ENCODE results near the gene CDH12. TPM values are rescaled to one million over a fixed set of nuclear protein-coding genes. Genes with fewer than 3 reads are reported as not detected.

Gene CDH12
- total RNA-seq, 2 experiments from 2014 or later, result not detected

DNA sequence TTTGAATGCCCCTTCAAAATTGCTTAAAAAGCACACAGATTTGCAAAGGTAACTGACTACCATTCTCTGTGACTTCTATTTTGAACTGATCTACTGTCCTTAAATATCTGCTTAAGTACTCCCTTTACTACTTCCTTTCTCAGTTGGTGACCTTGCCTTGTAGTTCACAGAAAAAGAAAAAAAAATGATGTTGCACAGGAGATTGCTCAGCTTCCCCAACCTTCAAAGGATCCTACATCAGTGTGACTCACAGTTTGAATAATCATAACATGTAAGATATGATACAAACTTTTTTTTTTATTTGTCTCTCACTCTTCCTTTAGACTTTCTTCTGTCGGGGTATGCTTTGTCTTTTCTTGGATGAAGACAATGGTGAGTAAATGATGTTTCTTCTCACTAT, 1029.6 kb downstream of the CDH12 start:
- no peaks in the 10 kb centered on the region for H3K4me1 Mint-ChIP-seq
- H3K27me3 Mint-ChIP-seq, result no peaks in the 10 kb centered on the region
- DNase-seq (no peak), ATAC-seq (ENCODE audit: low read depth) (no peak)
- H3K27ac Mint-ChIP-seq, result no peak overlapping the region
- no peak overlapping the region for H3K4me3 Mint-ChIP-seq
- no peaks in the 10 kb centered on the region for H3K36me3 Mint-ChIP-seq
- peaks cover 1% of the 10 kb centered on the region for H3K9me3 Mint-ChIP-seq
- POLR2A ChIA-PET, result no interaction called here

DNA sequence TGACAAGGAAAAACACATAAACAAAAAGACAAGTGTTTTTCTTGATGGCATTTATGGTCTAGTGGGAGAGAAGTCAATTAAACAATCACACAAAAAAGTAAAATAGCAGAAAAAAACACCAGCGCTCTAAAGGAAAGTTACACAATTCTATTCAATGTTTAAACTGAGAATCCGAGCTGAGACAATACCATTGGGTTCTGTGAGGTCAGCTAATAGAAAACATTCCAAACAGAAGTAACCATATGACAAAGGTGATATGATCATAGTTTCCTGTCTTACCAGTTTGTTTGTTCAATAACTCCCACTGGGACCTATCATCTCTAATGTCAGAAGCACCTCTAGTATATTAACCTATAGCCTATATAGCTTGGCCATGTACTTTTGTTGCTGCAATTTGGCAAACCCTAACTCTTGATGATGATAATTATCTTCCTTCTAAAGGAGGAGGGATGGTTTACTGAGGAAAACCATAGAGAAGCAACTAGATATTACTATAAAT, 1030.0 kb downstream of the CDH12 start:
- peaks cover 1% of the 10 kb centered on the region for H3K9me3 Mint-ChIP-seq
- no peaks in the 10 kb centered on the region for H3K27me3 Mint-ChIP-seq
- POLR2A ChIA-PET, result no interaction called here
- no peak for ATAC-seq (ENCODE audit: low read depth)
- no peak overlapping the region for H3K4me3 Mint-ChIP-seq
- no peaks in the 10 kb centered on the region for H3K36me3 Mint-ChIP-seq
- H3K27ac Mint-ChIP-seq, result no peak overlapping the region
- no peaks in the 10 kb centered on the region for H3K4me1 Mint-ChIP-seq
- DNase-seq, result no peak

DNA sequence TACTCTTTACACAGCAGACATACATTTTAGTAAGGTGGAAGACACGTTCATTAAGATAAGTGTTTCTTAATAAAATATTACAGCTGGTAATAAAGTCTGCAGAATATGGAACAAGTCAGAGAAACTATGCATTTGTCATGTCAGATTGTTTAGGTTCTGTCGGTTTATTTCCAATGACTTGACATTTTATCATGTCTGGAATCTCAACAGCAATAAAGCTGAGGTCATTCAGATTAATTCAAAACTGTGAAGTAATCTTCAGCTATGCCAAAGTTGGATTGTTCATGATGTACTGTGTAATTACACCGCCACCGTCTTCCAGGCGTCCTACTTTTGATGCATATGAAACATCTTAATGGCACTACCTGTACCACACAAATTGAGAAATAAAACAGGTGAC, 1032.6 kb downstream of the CDH12 start:
- POLR2A ChIA-PET, result no interaction called here
- Mint-ChIP-seq H3K27me3 (no peaks in the 10 kb centered on the region), H3K4me1 (no peaks in the 10 kb centered on the region), H3K36me3 (no peaks in the 10 kb centered on the region), H3K9me3 (peaks cover 1% of the 10 kb centered on the region), H3K4me3 (no peak overlapping the region), H3K27ac (no peak overlapping the region)
- DNase-seq (no peak), ATAC-seq (ENCODE audit: low read depth) (no peak)

DNA sequence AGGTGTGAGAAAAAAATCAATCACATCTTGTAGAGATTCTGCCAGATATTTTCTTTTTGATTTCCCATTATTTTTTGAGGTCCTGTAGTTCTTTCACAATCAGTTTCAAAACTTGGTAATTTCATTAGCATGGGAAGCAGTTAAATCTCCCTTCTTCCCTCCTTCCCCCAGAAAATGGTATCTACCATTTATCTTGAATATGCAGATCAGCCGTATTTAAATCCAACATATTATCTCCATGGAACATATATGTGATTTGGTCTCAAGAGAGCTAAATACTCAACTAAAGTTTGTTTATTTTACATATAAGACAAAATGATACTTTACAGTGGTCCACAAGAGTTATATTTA, 1034.8 kb downstream of the CDH12 start:
- DNase-seq, result no peak
- no peaks in the 10 kb centered on the region for H3K36me3 Mint-ChIP-seq
- no peak overlapping the region for H3K27ac Mint-ChIP-seq
- POLR2A ChIA-PET, result no interaction called here
- H3K4me3 Mint-ChIP-seq, result no peak overlapping the region
- H3K9me3 Mint-ChIP-seq, result no peaks in the 10 kb centered on the region
- no peaks in the 10 kb centered on the region for H3K4me1 Mint-ChIP-seq
- no peak for ATAC-seq (ENCODE audit: low read depth)
- H3K27me3 Mint-ChIP-seq, result no peaks in the 10 kb centered on the region

DNA sequence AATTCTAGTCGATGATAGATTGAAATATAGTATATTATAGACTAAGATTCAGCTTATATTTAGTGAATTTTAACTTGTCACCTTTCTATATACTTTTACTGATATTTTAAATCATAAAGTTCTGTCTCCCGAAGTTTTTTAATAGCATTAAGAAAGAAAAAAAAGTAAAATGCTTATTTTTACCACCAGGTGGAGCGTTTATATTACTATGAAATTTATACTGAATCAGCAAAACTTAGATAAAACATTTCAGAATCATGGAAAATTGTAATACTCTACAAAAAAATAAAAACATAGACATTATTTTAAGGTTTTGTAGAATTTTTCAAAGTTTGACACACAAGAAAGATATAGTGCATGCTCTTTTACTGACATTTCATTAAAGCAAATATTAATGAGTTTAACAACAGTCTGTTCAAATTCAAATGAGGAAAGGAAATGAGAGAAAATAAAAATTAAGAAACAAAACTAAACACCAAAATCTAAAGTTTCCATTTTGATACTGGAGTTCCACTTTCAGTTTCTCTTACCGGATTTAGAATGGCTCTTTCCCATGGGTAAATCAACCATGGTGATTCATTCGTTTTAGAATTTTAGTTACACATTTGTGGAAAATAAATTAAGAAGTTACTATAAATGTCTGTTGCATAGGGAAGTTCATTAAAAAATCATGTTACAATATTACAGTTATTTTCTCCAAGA, 1035.3 kb downstream of the CDH12 start:
- H3K4me3 Mint-ChIP-seq, result peak overlapping the region; percentile 29
- no peaks in the 10 kb centered on the region for H3K36me3 Mint-ChIP-seq
- ATAC-seq (ENCODE audit: low read depth) (no peak), DNase-seq (no peak)
- no peak overlapping the region for H3K27ac Mint-ChIP-seq
- POLR2A ChIA-PET, result no interaction called here
- no peaks in the 10 kb centered on the region for H3K4me1 Mint-ChIP-seq
- H3K27me3 Mint-ChIP-seq, result no peaks in the 10 kb centered on the region
- H3K9me3 Mint-ChIP-seq, result no peaks in the 10 kb centered on the region

DNA sequence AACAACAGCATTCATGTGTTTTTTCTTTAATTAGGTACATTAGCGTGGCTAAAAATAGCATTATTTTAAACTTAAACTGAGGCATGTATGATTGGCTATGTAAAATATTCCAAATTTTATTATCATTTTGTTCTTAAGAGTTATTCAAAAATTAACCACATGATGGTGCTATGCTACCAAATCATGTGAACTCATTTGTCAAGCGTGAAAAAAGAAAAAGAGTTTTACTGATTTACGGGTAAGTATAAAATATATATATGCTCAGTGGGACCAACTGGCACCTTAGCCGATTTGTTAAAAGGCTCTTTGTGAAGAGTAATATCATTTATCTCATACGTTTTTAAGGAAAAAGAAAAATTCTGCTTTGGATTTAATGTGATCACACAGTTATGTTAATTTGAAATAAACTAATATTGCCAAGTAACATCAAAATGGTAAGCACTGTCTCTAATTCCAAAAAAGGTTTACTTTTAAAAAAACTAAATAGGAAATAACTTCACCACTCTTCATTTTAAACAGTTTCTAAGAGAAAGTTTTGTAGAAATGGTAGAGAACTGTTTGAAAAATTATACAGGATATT, 1042.3 kb downstream of the CDH12 start:
- Mint-ChIP-seq H3K9me3 (no peaks in the 10 kb centered on the region), H3K36me3 (no peaks in the 10 kb centered on the region), H3K27ac (no peak overlapping the region), H3K4me3 (no peak overlapping the region), H3K4me1 (no peaks in the 10 kb centered on the region), H3K27me3 (peaks cover 2% of the 10 kb centered on the region)
- ATAC-seq (ENCODE audit: low read depth), result no peak
- POLR2A ChIA-PET, result no interaction called here
- no peak for DNase-seq

DNA sequence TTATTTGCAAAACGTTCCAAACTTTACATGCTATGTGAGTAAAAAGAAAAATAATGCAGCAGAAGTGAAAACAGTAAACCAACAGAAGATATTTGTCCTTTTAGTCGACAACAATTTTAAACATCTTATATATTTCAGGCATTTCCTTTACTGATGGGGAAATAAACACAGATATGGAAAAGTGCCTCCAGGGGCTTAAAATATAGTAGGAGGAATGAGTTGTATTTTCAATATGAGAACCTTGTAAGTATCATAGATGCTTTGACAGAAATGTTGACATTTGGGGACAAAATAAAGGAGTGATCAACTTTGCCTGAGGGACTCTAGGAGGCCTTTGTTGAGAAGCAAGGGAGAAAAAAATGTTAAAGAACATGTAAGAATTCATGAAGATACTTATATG, 1043.5 kb downstream of the CDH12 start:
- DNase-seq, result no peak
- POLR2A ChIA-PET, result no interaction called here
- Mint-ChIP-seq H3K27me3 (peaks cover 2% of the 10 kb centered on the region), H3K27ac (no peak overlapping the region), H3K4me3 (no peak overlapping the region), H3K36me3 (no peaks in the 10 kb centered on the region), H3K9me3 (no peaks in the 10 kb centered on the region), H3K4me1 (no peaks in the 10 kb centered on the region)
- ATAC-seq (ENCODE audit: low read depth), result no peak

DNA sequence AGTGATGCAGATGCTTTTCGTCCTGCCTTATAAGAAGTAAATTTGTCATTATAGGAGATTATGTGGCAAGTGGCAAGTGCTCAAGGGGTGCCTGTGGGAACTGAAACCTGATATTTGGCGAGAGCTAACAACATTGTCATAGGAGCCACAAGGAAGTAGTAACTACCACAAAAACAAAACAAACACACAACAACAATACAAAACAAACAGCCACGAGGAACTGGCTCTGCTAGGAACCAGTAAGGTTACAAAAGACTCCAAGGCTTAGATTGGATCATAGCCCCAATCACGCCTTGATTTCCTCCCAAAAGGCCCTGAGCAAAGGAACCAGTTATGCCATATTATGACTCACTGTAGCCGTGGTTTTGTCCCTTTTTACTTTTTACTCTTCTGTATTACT, 1045.2 kb downstream of the CDH12 start:
- peaks cover 2% of the 10 kb centered on the region for H3K27me3 Mint-ChIP-seq
- POLR2A ChIA-PET, result no interaction called here
- H3K4me3 Mint-ChIP-seq, result no peak overlapping the region
- no peak for DNase-seq
- H3K27ac Mint-ChIP-seq, result no peak overlapping the region
- no peaks in the 10 kb centered on the region for H3K36me3 Mint-ChIP-seq
- H3K9me3 Mint-ChIP-seq, result no peaks in the 10 kb centered on the region
- no peak for ATAC-seq (ENCODE audit: low read depth)
- H3K4me1 Mint-ChIP-seq, result no peaks in the 10 kb centered on the region

DNA sequence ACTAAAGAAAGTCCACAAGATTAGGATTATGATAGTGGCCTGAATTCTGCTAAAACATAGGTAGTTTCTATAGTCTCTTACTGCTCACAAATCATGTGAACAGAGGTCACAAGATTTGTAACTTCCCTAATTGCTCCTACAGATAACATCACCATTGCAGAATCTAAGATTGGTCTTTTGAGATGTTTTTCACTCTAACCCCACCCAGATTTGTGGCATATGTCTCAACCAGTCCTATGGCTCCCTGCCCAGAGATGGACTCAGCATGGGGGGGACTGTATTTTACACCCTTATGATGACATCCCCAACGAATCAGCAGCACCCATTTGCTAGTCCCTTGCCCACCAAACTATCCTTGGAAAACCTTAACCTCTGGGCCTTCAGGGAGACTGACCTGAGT, 1046.2 kb downstream of the CDH12 start:
- H3K4me3 Mint-ChIP-seq, result no peak overlapping the region
- DNase-seq (no peak), ATAC-seq (ENCODE audit: low read depth) (no peak)
- no peaks in the 10 kb centered on the region for H3K36me3 Mint-ChIP-seq
- no peaks in the 10 kb centered on the region for H3K9me3 Mint-ChIP-seq
- POLR2A ChIA-PET, result no interaction called here
- peaks cover 1% of the 10 kb centered on the region for H3K27me3 Mint-ChIP-seq
- no peaks in the 10 kb centered on the region for H3K4me1 Mint-ChIP-seq
- H3K27ac Mint-ChIP-seq, result no peak overlapping the region

DNA sequence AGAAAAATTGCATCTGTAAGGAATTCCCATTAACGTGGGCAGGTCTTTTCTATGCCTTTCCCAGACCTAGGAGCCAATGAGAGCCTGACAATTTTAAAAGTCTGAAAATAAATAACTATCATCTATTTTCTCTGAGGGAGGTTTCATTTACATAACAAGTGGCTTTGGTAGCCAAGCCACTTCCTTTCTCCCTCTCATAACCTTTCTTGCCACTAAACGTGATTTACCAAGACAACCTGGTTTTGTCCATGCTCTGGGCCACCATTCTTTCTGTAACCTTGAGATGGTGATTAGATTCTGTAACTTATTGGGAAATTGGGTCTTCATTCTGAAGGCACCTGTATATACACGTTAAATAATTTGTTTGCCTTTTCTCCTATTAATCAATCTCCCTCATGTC, 1046.9 kb downstream of the CDH12 start:
- DNase-seq (no peak), ATAC-seq (ENCODE audit: low read depth) (no peak)
- no peaks in the 10 kb centered on the region for H3K27me3 Mint-ChIP-seq
- H3K4me3 Mint-ChIP-seq, result no peak overlapping the region
- POLR2A ChIA-PET, result no interaction called here
- H3K36me3 Mint-ChIP-seq, result no peaks in the 10 kb centered on the region
- no peaks in the 10 kb centered on the region for H3K4me1 Mint-ChIP-seq
- no peak overlapping the region for H3K27ac Mint-ChIP-seq
- no peaks in the 10 kb centered on the region for H3K9me3 Mint-ChIP-seq

DNA sequence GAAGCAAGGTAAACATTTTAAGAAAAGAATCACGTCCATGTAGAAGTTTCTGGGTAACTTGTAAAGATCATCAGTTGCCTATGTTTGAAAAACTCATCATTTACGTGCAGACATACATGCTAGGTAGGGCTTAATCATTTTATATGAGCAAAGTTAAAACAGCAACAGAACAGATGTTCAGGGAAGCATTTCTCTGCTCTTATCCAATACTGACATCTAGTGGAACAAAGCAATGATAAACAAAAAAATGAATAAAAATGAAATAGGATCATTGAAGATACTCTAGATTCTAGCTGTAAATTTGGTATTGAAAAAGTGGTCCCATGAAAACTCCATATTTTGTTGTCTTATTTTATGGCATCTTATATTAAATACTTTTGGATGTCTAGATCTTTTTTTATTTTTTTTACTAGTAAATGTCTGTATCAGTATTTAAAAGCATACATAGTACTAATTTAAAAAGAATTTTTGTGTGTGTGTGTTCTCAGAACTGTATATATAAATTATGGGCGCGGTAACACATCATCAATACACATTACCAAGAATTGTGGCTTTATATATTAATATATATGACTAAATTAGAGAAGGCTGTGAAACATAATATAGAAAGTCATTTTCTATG, 1050.2 kb downstream of the CDH12 start:
- Mint-ChIP-seq H3K27me3 (no peaks in the 10 kb centered on the region), H3K27ac (no peak overlapping the region), H3K36me3 (no peaks in the 10 kb centered on the region), H3K9me3 (no peaks in the 10 kb centered on the region), H3K4me3 (no peak overlapping the region), H3K4me1 (no peaks in the 10 kb centered on the region)
- POLR2A ChIA-PET, result no interaction called here
- ATAC-seq (ENCODE audit: low read depth), result no peak
- no peak for DNase-seq

DNA sequence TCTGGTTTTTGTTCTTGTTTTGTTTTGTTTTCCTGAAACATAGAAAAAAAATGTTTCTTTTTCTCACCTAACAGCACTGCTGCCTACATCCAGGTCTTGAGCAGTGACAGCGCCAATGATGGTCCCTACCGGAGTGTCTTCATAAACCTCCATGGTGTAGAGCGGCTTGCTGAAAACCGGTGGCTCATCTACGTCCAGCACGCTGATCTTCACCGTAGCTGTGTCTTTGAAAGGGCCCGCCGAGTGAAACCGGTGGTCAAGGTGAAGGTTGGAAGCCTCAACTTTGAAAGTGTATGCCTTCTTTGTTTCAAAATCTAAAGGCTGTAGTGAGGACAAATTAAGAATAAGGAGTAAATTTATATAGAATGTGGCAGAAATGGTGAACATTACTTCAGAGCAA, 1051.0 kb downstream of the CDH12 start:
- ATAC-seq (ENCODE audit: low read depth) (no peak), DNase-seq (no peak)
- Mint-ChIP-seq H3K4me1 (no peaks in the 10 kb centered on the region), H3K9me3 (peaks cover under 1% of the 10 kb centered on the region), H3K36me3 (no peaks in the 10 kb centered on the region), H3K27me3 (no peaks in the 10 kb centered on the region), H3K4me3 (no peak overlapping the region), H3K27ac (no peak overlapping the region)
- POLR2A ChIA-PET, result no interaction called here

DNA sequence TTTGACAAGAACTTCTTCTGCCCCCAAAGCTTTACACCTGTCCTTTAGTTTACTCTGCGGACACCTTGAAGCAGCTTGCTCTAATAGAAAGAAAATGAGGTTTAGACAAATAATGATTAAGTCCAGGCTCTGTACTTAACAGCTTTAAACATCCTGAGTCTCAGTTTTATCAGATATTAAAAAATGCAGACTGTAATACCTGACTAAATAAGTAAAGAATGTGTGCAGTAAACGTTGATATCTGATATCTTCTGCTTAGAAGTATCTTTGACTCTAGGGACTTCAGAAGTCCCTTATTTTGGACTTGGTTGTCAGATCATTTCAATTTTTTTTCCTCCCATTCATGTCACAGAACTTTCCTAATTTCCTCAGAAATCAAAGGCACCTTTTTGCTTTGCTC, 1060.4 kb downstream of the CDH12 start:
- H3K27me3 Mint-ChIP-seq, result no peaks in the 10 kb centered on the region
- POLR2A ChIA-PET, result no interaction called here
- H3K9me3 Mint-ChIP-seq, result peaks cover 4% of the 10 kb centered on the region
- no peaks in the 10 kb centered on the region for H3K36me3 Mint-ChIP-seq
- H3K4me1 Mint-ChIP-seq, result no peaks in the 10 kb centered on the region
- DNase-seq, result no peak
- H3K27ac Mint-ChIP-seq, result no peak overlapping the region
- ATAC-seq (ENCODE audit: low read depth), result no peak
- H3K4me3 Mint-ChIP-seq, result no peak overlapping the region

DNA sequence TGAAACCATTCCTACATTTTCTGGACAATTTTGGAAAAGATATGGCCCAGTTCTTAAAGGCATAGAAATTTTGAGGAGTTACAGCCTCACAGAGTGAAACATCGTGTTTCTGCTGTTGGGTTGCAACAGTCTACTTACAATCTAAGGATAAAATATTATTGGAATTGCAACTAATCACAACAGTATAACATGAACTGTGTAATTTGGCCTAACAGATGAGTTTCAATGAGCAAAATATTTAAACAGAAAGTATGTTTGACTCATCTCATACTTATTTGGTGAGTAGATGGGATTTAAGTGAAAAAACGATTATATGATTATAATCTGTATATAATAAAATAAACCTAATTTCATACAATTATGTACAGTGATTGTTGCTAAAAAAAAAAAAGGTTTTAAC, 1061.8 kb downstream of the CDH12 start:
- ATAC-seq (ENCODE audit: low read depth), result no peak
- no peaks in the 10 kb centered on the region for H3K9me3 Mint-ChIP-seq
- H3K36me3 Mint-ChIP-seq, result no peaks in the 10 kb centered on the region
- H3K4me3 Mint-ChIP-seq, result no peak overlapping the region
- no peak for DNase-seq
- H3K27me3 Mint-ChIP-seq, result no peaks in the 10 kb centered on the region
- no peaks in the 10 kb centered on the region for H3K4me1 Mint-ChIP-seq
- POLR2A ChIA-PET, result no interaction called here
- H3K27ac Mint-ChIP-seq, result no peak overlapping the region
